Endothelial cell of umbilical vein (primary cell): Measurements from ENCODE around the gene CLSTN2. TPM values are rescaled to one million over a fixed set of nuclear protein-coding genes. Genes with fewer than 3 reads are reported as not detected.

ENCODE experiments used
- BruUV-seq: library from RNA; stranded (reverse); fragments of 400-500 nt; replicated peaks from 2 replicates; lab custom pipeline; 2021; lab: Mats Ljungman, UMichigan
- CTCF ChIA-PET: fragments of 300-600, 350-600 bp; sonication (Branson Sonifier 250); formaldehyde crosslinking; loops from one replicate; lab custom pipeline; 2021; ENCODE audit warnings: antibody characterized with exemption, inconsistent platforms; lab: Charles Lee
- POLR2A ChIA-PET: fragments of 300-600, 350-600 bp; sonication (Branson Sonifier 250); formaldehyde crosslinking; loops from one replicate; lab custom pipeline; 2021; ENCODE audit warnings: antibody characterized with exemption, inconsistent platforms; lab: Charles Lee
- DNase-seq: peaks from one replicate; pipeline ENCODE4 v3.0.0-alpha.2; 2011; ENCODE audit warnings: low read depth, low spot score
- FAIRE-seq: peaks from 2 replicates; lab custom pipeline; 2011; peaks lifted over from hg19 to GRCh38; lab: Jason Lieb, UNC
- H2AFZ ChIP-seq: 2 replicates; pipeline ENCODE4 v1.6.0; 2012; ENCODE audit warnings: low read depth, low read length, control low read depth, inconsistent platforms
- H3K27ac ChIP-seq: 2 replicates; pipeline ENCODE4 v1.5.1; 2011; ENCODE audit warnings: low read depth, mild to moderate bottlenecking, control low read depth, low read length, moderate library complexity; ENCODE audit not compliant: insufficient read depth
- H3K27me3 ChIP-seq, 2 experiments: 2 replicates each; pipeline versions ENCODE4 v1.6.0 to v1.6.1; 2011; ENCODE audit warnings: low read length in 2 of 2, mixed read lengths in 1 of 2; ENCODE audit not compliant: control insufficient read depth in 2 of 2, insufficient read depth in 2 of 2
- H3K36me3 ChIP-seq, 2 experiments: 2 replicates in 1 of 2; 3 replicates in 1 of 2; pipeline ENCODE4 v1.5.1; 2011; ENCODE audit warnings: low read length in 2 of 2, mild to moderate bottlenecking in 1 of 2, moderate library complexity in 1 of 2; ENCODE audit not compliant: control insufficient read depth in 2 of 2, insufficient read depth in 2 of 2; ENCODE audit errors: extremely low read depth in 1 of 2
- H3K4me1 ChIP-seq: 3 replicates; pipeline ENCODE4 v1.5.1; 2011; ENCODE audit warnings: mild to moderate bottlenecking, low read length; ENCODE audit not compliant: control insufficient read depth, insufficient read depth; ENCODE audit errors: extremely low read depth
- H3K4me2 ChIP-seq: 2 replicates; pipeline ENCODE4 v1.6.1; 2011; ENCODE audit warnings: low read length, control low read depth, mixed read lengths; ENCODE audit not compliant: insufficient read depth
- H3K4me3 ChIP-seq, 3 experiments: fragments of 200-600 bp in 1 of 3; sonication (generic), shearing (Covaris generic) in 1 of 3; replicated peaks in 1 of 3; 2 replicates each; pipeline ENCODE4 v1.5.1; 2011 to 2016; ENCODE audit warnings: control low read depth in 3 of 3, low read length in 3 of 3, mild to moderate bottlenecking in 2 of 3, inconsistent platforms in 1 of 3, low read depth in 1 of 3, moderate library complexity in 1 of 3; ENCODE audit not compliant: insufficient read depth in 1 of 3
- H3K79me2 ChIP-seq: 2 replicates; pipeline ENCODE4 v1.6.0; 2012; ENCODE audit warnings: low read length, inconsistent platforms; ENCODE audit not compliant: control insufficient read depth, insufficient read depth
- H3K9ac ChIP-seq: replicated peaks from 2 replicates; pipeline ENCODE3; 2011; ENCODE audit warnings: low read length, control low read depth; ENCODE audit not compliant: insufficient read depth; ENCODE audit errors: extremely low read depth
- H3K9me1 ChIP-seq: replicated peaks from 3 replicates; pipeline ENCODE4 v1.6.0; 2011; ENCODE audit warnings: mild to moderate bottlenecking, low read length; ENCODE audit not compliant: control insufficient read depth, insufficient read depth; ENCODE audit errors: extremely low read depth
- H3K9me3 ChIP-seq: replicated peaks from 2 replicates; pipeline ENCODE4 v1.5.1; 2012; ENCODE audit warnings: low read length, inconsistent platforms; ENCODE audit not compliant: control insufficient read depth, insufficient read depth
- H4K20me1 ChIP-seq: replicated peaks from 2 replicates; pipeline ENCODE3; 2011; ENCODE audit warnings: mild to moderate bottlenecking, low read length; ENCODE audit not compliant: control insufficient read depth, insufficient read depth; ENCODE audit errors: extremely low read depth
- CTCF ChIP-seq, 2 donors: IDR thresholded peaks; 1 replicate in 1 of 2; 2 replicates in 1 of 2; pipeline ENCODE4 v1.5.1; 2011; ENCODE audit warnings: low read length in 2 of 2, mild to moderate bottlenecking in 2 of 2, moderate library complexity in 2 of 2, control low read depth in 1 of 2, inconsistent platforms in 1 of 2, low read depth in 1 of 2; ENCODE audit not compliant: insufficient read depth in 1 of 2; ENCODE audit errors: extremely low read depth in 1 of 2
- EZH2 ChIP-seq: IDR thresholded peaks from 2 replicates; pipeline ENCODE4 v1.6.1; 2012; ENCODE audit warnings: borderline replicate concordance, low read depth, mild to moderate bottlenecking, moderate library complexity, low read length, inconsistent platforms; ENCODE audit not compliant: severe bottlenecking
- FOS ChIP-seq: IDR thresholded peaks from 2 replicates; pipeline ENCODE4 v1.6.1; 2011; ENCODE audit warnings: mild to moderate bottlenecking, low read length, moderate library complexity, borderline replicate concordance; ENCODE audit not compliant: insufficient read depth
- GATA2 ChIP-seq: IDR thresholded peaks from 2 replicates; pipeline ENCODE4 v1.7.0; 2011; ENCODE audit warnings: low read depth, mild to moderate bottlenecking, moderate library complexity, mixed read lengths, low read length; ENCODE audit not compliant: insufficient read length, insufficient read depth
- JUN ChIP-seq: IDR thresholded peaks from 2 replicates; pipeline ENCODE4 v1.6.1; 2011; ENCODE audit warnings: borderline replicate concordance, low read depth; ENCODE audit not compliant: insufficient read length, insufficient read depth
- MYC ChIP-seq: IDR thresholded peaks from one replicate; pipeline ENCODE4 v1.6.1; 2011; ENCODE audit warnings: mild to moderate bottlenecking, low read depth, low read length
- POLR2A ChIP-seq: IDR thresholded peaks from 2 replicates; pipeline ENCODE4 v1.6.1; 2012; ENCODE audit warnings: low read depth, mild to moderate bottlenecking, control low read depth, low read length
- POLR2AphosphoS5 ChIP-seq: IDR thresholded peaks from 2 replicates; pipeline ENCODE4 v1.6.1; 2012; ENCODE audit warnings: low read depth, mild to moderate bottlenecking, control low read depth, low read length, moderate library complexity; ENCODE audit not compliant: insufficient read depth
- dilution Hi-C: fragments of 300-500 bp; cut with MboI; formaldehyde crosslinking; loops from one replicate; pipeline ENCODE4 v1.15.0; 2019; ENCODE audit warnings: low sequenced_read_pairs; ENCODE audit not compliant: extremely low pct_ligation_motif_present
- intact Hi-C: fragments of 100-400 bp; cut with micrococcal nuclease; formaldehyde crosslinking; loops from one replicate; pipeline ENCODE4 v1.10.0; 2022
- polyA plus RNA-seq, 4 experiments: library from polyadenylated mRNA; depleted of rRNA in 3 of 4; stranded (reverse) in 3 of 4; unstranded in 1 of 4; fragments of >200 nt; gene quantifications; 2 replicates each; pipeline versions ENCODE4 v1.2.1 to v1.2.3, GENCODE V29; 2011 to 2012; ENCODE audit warnings: missing spikeins in 1 of 4
- total RNA-seq: library from RNA; stranded (reverse); gene quantifications from 2 replicates; pipeline ENCODE4 v1.2.3, GENCODE V29; 2021
- TF ChIP-seq, protein P1 (sequence below): IDR thresholded peaks from 2 replicates; pipeline ENCODE4 v1.6.1; 2011; ENCODE audit not compliant: insufficient read depth, insufficient read length

The CLSTN2 gene
- total and polyA plus RNA-seq, 2 donors (not counting 3 experiments of a cell fraction or from before 2014, with no cell fraction given): 0.26 to 0.38 TPM

DNA sequence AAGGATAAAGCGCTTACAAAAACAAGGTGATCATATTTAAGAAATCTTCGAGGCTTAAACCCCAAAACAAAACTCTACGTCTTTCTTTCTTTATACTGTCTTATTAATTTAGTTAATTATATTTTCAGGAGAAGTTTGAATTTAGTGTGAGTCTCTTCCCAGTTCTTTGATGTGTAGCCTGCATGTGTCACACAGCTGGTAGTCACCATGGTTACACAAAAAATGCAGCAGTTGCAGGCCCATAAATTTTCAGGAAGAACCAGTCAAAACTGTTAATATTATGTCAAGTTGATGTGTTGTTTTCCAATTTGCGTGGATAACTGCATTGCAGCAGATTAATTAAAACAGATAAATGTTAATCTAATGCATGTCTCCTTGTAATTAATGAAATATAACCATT, 10.4 kb downstream of the CLSTN2 start:
- DNase-seq (no peak), FAIRE-seq (no peak)
- dilution Hi-C loops: no loop called here
- CTCF ChIA-PET: no interaction called here
- H3K9me1 ChIP-seq: no peaks in the 10 kb centered on the region
- H3K4me3 ChIP-seq: no peak overlapping the region
- no peak overlapping the region for H3K9ac ChIP-seq
- no TSS peak for BruUV-seq
- H3K27me3 ChIP-seq: no peaks in the 10 kb centered on the region
- H2AFZ ChIP-seq: no peak overlapping the region
- no peaks in the 10 kb centered on the region for H3K79me2 ChIP-seq
- no peak overlapping the region for H3K4me2 ChIP-seq
- POLR2A ChIA-PET: no interaction called here
- intact Hi-C loops: no loop called here
- no peak overlapping the region for H3K27ac ChIP-seq
- no peak for TF ChIP-seq FOS
- no peak for TF ChIP-seq POLR2A
- no peak for TF ChIP-seq EZH2
- TF ChIP-seq POLR2AphosphoS5: no peak
- TF ChIP-seq GATA2: no peak
- TF ChIP-seq, protein P1, sequence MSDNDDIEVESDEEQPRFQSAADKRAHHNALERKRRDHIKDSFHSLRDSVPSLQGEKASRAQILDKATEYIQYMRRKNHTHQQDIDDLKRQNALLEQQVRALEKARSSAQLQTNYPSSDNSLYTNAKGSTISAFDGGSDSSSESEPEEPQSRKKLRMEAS: no peak
- TF ChIP-seq JUN: no peak
- no peak for TF ChIP-seq MYC
- no peak for TF ChIP-seq CTCF (IDR thresholded peaks at IDR 0.05; ENCODE audit: extremely low read depth in 1 of 2, insufficient read depth in 1 of 2, low read depth in 1 of 2, low read length in 2 of 2)
- H3K4me1 ChIP-seq: no peaks in the 10 kb centered on the region
- no peaks in the 10 kb centered on the region for H3K36me3 ChIP-seq
- H4K20me1 ChIP-seq: no peaks in the 10 kb centered on the region
- no peaks in the 10 kb centered on the region for H3K9me3 ChIP-seq
